Iris pigment epithelial cell (primary cell): Measurements from ENCODE around the gene LACC1.

ENCODE experiments used
- DNase-seq: peaks from one replicate; pipeline ENCODE4 v3.0.0-alpha.2; 2011; ENCODE audit warnings: low read depth

Gene LACC1

DNA sequence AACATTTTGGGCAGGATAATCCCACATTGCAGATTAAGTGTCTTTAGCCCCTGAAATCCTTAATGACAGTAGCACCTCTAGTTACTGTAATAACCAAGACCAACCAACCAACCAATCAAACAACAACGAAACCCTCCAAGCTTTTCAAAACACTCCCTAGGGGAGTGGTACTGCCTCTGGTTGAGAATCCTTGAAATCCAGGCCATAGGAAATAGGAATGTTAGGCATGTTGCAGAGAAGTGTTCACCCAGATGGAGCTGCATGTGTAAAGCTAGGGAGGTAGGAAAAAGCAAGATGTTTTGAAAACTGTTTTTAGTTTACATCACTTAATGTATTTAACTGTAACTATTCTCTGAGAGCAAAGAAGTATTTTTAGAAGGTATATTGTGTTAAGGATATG lies 4.5 kb downstream of the LACC1 start:
- no peak for DNase-seq

DNA sequence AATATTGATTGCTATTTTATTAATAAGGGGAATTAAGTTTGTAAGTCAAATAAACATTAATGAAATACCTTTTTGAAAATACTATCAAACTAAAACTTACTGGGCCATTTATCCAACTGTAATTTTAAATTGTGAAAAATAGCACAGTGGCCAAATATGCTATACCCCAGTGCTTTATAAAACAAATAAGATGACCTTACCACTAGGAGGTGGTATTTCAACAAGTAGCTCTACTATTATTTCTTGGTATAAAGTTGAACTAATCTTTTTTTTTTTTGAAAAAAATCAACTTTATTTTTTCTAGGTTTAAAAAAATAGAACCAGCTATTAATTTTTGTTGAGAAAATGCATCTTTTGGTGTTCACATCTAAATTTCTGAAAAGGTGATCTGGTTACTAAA lies 14.7 kb downstream of the LACC1 start:
- no peak for DNase-seq

GRCh38 chr13:43895940-43896339 lies 16.2 kb downstream of the LACC1 start:
- no peak for DNase-seq

GRCh38 chr13:43905435-43906031 lies 25.8 kb downstream of the LACC1 start:
- DNase-seq: peak; percentile 69

- DNase-seq: peak; percentile 73
Measured at GRCh38 chr13:43908156-43909126, 28.7 kb downstream of the LACC1 start.

- no peak for DNase-seq
Measured at GRCh38 chr13:43910856-43911255, 31.2 kb downstream of the LACC1 start.

DNA sequence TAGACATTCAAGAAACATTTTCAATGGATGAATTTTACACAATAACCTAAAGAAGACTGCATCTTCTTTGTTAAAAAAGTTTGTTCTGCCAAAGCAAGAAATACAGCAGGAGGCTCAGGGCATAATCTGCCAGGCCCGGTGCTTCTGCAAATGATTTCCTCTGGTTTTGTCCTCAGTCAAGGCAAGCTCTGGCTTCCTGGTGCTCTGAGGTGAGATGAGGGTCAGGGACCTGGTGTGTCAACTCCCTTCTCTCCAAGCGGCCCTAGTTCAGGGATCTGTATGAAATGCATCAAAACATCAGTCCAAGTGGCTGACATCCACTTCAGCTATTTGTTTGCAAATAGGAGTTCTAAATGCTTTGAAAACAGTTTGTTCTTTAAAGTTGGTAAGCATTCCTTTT lies 31.6 kb downstream of the LACC1 start:
- DNase-seq: no peak

DNA sequence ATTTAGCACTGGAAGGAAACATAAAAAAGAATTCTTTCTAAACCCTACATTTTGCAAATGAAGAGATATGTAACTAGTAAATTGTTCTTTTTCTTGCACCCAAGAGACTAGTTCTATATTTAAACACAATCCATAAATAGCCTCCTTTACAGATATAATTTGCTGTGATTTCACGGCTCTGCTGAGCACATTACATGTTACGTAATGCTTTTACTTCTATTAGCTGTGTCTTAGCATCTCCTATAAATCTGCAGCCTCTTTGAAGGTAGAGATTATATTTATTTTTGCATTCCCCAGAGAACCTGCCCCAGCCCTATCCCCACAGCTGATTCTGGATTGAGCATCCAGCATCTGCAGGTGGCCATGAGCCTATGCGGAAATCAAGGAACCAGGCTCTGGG lies 32.2 kb downstream of the LACC1 start:
- DNase-seq: no peak

DNA sequence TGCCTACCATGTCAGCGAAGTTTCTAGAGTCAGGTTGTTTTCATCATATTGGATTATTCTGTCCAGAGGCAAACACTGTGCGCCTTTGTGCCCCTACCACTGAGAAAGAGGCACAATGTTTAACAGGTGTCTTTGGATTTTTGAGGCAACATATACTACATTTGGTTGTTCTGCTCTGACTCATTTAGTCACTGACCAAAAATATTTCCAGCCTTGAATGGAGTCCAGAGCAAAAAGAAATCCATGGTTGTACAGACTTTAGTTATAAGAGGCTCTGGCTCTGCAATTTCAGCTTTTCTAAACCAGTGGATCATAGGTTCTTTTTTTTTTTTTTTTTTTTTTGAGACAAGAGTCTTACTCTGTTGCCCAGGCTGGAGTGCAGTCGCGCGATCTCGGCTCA lies 35.7 kb downstream of the LACC1 start:
- DNase-seq: peak; percentile 3

DNA sequence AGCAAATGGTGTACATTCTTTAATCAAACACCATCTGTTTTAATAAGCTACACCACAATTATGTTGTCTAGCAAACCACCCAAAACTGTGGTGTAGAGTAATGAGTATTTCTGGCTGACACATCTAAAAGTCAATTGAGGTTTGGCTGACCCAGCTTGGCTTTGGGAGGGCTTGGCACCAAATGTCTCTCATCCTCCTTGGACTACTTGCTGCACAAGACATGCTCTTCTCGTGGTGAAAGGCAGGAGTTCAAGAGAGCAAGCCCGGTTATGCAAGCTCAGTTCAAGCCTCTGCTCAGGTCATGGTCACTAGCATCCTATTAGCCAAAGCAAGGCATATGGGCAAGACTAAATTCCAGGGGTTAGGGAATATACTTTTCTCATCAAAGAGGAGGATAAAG lies 37.1 kb downstream of the LACC1 start:
- no peak for DNase-seq

DNA sequence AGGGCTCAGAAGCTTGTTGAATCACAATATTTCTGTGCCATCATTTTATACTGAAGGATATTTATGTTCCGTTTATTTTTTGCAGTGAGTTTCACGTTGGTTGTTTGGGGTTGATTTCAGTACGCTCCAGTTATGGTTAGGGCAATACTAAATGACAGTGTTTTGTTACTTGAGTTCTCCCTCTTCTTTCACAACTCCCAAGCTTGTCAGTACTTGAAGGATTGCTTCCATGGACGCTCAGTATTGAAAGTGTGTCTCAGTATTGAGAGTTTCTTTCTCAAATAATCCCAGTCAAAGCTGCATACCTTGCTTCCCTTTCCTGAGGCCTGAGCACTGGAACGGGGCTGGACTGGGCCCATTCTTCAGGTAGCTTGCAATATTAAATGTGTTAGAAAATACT lies 38.9 kb downstream of the LACC1 start:
- DNase-seq: no peak

DNA sequence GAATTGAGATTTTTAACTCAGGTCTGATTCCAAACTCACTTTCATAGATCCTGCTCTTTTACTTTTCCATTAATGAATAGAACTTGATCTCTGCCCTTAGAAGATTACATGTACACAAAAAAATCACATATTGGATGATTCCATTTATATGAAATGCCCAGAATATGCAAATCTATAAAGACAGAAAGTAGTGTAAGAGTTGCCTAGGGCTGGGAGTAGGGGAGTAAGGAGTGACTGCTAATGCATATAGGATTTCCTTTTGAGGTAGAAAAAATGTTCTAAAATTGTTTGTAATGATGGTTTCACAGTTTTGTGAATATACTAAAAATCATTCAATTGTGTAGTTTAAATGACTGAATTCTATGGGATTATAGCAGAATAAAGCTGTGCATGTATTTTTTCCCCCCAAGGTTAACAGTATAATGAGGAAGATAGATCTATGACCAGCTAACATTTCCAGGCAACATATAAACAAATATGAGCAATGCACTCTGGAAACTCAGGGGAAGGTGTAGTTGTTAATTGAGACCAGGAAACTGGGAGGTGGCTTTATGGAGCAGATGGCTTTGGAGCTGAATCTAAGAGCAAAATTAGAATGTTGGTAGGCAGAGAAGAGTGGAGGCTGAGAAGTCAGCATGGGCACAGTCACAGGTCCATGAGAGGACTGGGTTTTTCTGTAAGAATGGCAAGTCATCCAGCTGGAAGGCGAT lies 41.4 kb downstream of the LACC1 start:
- DNase-seq: no peak

DNA sequence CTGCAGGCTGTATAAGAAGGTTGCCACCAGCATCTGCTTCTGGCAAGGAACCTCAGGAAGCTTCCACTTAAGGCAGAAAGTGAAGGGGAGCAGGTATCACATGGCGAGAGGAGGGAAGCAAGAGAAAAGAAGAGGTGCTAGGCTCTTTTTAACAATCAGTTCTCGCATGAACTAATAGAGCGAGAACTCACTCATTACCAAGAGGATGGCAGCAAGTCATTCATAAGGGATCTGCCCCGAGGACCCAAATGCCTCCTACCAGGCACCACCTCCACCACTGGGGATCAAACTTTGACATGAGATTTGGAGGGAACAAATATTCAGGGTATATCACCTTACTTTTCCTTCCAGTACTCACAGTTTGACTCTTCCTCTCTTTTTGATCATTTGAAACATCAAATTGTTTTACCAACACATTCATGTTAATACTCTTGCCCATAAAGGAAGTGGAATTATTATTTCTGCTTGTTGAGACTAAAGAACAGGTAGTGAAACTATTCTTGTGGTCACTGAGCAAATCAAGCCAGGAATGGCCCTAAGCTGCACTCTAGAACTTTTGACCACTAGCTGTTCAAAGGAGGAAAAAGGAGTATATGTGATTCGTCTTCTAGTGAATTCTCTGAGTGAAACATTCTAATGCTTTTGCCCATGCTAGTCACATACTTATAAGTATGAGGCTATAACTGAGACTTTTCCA lies 45.0 kb downstream of the LACC1 start:
- no peak for DNase-seq

- DNase-seq: no peak
Measured at GRCh38 chr13:43929947-43930346, 50.2 kb downstream of the LACC1 start.

DNA sequence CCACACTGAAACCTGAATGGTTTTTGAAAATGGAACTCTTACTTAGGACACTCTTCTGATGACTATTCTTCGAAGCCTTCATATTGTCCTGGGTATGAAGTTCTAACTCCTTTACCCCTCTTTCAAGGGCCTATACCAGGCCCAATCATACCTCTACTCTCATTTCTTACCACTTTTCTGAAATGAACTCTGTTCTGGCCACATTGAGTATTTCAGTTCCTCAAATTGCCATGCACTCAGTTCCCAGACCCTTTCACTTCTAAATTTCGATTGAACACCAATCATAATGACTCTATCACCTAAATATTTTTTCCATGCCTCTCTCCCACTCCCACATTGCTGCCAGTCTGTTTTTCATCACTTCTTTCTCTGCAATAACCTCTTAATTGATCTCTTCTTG lies 53.7 kb downstream of the LACC1 start:
- no peak for DNase-seq

DNA sequence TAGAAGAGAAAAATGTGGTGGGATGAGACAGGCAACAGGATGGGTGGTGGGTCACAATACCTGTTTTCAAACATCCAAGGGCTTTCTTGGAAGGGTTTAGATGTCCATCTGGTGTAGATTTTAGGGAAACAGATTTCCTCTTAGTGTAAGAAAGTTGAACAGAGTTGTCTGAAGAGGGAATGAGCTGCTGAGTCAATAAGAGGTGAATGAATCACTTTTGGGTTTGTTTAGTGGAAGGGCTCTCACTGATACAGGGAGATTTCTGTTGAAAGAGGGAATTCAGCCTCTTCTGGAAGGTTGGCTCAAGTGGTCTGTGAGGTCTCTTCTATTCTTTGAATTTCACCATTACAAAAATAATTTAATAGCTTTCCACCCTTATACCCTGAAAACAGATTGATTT lies 54.6 kb downstream of the LACC1 start:
- DNase-seq: no peak

- DNase-seq: no peak
Measured at GRCh38 chr13:43935878-43936277, 56.2 kb downstream of the LACC1 start.

DNA sequence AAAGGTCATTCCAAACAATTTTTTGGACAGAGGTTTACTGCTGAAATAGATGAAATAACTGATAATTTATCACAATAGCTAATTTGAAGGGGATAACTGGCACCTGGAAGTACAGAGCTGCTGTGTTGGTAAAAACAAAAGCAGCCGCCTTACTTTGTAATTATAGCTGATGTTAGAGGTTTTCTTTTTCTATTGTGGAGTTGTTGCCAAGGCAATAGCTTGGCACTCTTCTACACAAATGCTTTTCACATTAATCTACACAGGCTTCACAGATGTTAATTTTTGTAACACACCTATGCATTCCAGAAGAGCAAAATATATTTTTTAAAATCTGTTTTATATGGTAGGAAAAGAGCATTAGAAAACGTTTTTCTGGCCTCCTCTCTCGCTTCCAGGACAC lies 56.9 kb downstream of the LACC1 start:
- no peak for DNase-seq

GRCh38 chr13:43937839-43938238 lies 58.1 kb downstream of the LACC1 start:
- DNase-seq: no peak

DNA sequence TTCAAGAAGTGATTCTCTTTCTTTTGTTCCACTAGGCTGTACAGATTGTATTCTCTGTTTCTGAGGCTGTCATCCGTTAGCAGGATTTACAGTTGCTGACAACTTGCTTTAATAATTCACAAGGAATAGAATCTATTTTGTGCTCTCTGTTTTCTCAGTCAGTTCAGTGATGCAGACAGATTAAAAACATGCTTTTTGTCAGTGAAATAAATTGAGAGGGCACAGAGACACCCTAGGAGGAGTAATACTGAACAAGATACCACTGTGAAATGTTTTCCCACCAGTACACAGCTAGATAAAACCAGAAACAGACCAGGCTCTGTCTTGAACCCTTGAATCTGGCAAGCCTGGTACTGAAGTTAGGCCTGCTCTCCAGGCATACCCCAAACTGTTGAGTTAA lies 58.7 kb downstream of the LACC1 start:
- no peak for DNase-seq

DNA sequence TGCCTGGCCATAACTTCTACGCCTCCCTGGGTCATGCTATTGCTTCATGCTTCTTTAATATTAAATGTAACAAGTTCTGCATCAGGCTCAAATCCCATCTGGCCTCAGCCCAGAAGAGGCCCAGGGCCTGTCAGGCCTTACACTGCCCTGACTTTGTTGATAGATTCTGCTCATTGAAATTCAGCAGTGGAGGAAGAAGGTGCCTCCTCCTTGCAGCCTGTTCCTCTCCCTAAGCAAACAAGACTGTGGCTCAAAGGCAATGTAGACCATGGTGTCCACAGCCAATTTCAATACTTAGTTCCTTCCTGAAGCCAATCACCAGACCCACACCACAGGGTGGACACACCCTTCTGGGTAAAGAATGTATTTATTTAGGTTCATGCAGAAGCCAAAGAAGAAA lies 59.4 kb downstream of the LACC1 start:
- no peak for DNase-seq

GRCh38 chr13:43942286-43942685 lies 62.6 kb downstream of the LACC1 start:
- DNase-seq: peak; percentile 10
